GM12873 (cell line): ENCODE data around the gene SHLD1.

Experiments
- CTCF ChIP-seq: IDR thresholded peaks from 2 replicates; pipeline ENCODE4 v1.5.1; 2012; ENCODE audit warnings: low read depth, mild to moderate bottlenecking, moderate library complexity, low read length, control low read depth; ENCODE audit not compliant: insufficient read depth; ENCODE audit errors: missing control alignments

Gene SHLD1

GRCh38 chr20:5820738-5821137 lies 70.5 kb downstream of the SHLD1 start:
- TF ChIP-seq CTCF, result no peak

DNA sequence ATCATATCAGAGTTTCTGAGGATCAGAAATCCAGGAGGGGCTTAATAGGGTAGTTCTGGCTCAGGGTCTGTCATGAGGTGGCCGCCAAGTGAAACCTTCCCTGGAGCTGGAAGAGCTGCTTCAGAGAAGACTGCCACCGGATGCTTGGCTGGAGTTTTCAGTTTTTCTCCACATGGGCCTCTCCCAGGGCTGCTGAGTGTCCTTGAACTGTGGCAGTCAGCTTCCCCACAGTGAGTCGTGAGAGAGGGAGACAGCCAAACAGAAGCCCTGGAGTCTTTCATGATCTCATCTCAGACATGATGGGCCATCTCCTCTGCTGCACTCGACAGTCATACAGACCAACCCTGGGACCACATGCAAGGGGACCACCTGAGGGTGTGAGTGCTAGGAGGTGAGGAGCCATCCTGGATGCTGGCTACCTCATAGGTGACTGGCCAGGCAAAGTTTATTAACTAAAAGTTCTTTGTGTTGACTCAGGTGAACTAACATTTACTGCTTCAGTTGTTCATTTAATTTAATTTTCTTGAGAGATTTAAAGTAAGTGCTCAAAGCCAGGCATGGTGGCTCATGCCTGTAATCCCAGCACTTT lies 71.5 kb downstream of the SHLD1 start:
- TF ChIP-seq CTCF, result no peak

- no peak for TF ChIP-seq CTCF
Measured at GRCh38 chr20:5822569-5822968, 72.4 kb downstream of the SHLD1 start.

- TF ChIP-seq CTCF, result no peak
Measured at GRCh38 chr20:5825130-5825719, 75.0 kb downstream of the SHLD1 start.

DNA sequence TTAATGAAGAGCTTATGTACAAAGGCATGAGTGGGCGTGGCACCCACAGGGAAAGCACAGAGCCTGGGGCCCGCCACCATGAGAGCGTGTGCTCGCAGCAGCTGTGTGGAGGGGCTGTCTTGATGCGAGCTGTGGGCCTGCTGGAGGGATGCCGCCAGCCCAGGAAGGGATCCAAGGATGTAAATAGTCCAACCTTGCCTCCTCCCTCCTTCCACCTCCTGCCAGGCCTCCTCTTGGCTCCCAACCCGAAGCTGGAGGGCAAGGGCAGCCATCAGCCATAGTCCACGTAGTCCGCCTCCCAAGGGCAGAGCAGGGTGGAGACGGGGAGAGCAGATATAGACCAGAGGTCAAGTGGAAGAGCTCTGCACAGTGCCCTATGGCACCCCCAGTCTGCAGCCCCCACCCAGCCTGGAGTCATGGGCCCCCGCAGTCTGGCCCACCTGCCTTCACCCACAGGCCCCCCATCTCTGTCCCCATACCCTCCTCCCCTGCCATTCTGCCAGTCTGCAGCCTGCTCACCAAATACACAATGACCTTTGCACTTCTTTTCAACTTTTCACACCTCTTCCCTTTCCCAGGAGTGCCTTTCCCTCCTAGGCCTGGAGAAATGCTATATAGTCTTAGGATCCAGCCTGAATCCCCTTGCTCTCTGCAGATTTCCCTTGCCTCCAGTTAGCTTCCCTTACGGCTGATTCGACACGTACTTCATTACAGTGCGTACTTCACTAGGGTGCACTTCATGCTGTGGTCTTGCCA lies 77.1 kb downstream of the SHLD1 start:
- no peak for TF ChIP-seq CTCF

DNA sequence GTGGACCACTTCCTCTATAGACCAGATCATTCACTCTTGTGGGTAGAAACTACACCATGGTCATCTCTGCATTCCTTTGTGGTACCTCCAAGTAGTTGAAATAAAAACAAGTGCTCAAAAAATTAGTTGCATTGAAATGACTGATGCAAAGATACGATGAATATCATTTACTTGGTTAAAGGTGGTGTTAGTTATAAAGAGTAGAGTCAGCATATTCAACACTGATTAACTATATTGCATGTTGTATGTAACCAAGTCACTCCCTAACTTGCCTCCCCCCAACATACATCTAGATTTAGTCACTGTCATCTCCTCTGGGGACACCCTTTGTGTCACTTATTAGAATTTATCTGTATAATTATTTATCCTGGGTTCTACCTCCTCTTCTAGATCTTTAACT lies 77.7 kb downstream of the SHLD1 start:
- no peak for TF ChIP-seq CTCF

- no peak for TF ChIP-seq CTCF
Measured at GRCh38 chr20:5829241-5829809, 79.1 kb downstream of the SHLD1 start.
